Activated CD8-positive, alpha-beta T cell treated with anti-CD3 and anti-CD28 coated beads for 36 hours (primary cell): ENCODE measurements around the gene MEGF10. TPM values are rescaled to one million over a fixed set of nuclear protein-coding genes. Genes with fewer than 3 reads are reported as not detected.

Experiments
- ATAC-seq: fragments of 200-7000 bp; cut with Tn5 transposase; one replicate; pipeline ENCODE4 v1.10.0; 2021; ENCODE audit warnings: mild to moderate bottlenecking, moderate library complexity
- CTCF ChIA-PET: fragments of 350-600 bp; sonication (Branson Sonifier 250); formaldehyde crosslinking; loops from one replicate; lab custom pipeline; 2021; ENCODE audit warnings: antibody characterized with exemption; lab: Charles Lee
- POLR2A ChIA-PET: fragments of 350-600 bp; sonication (Branson Sonifier 250); formaldehyde crosslinking; loops from one replicate; lab custom pipeline; 2021; ENCODE audit warnings: antibody characterized with exemption; lab: Charles Lee
- DNase-seq: peaks from one replicate; pipeline ENCODE4 v3.0.0-alpha.2; 2020
- H3K27ac Mint-ChIP-seq: one replicate; pipeline ENCODE4 v1.8.0; 2021; ENCODE audit warnings: mild to moderate bottlenecking, mixed read lengths
- H3K27me3 Mint-ChIP-seq: one replicate; pipeline ENCODE4 v1.8.0; 2021; ENCODE audit warnings: mixed read lengths
- H3K36me3 Mint-ChIP-seq: one replicate; pipeline ENCODE4 v1.8.0; 2021; ENCODE audit warnings: low read depth, mixed read lengths
- H3K4me1 Mint-ChIP-seq: one replicate; pipeline ENCODE4 v1.8.0; 2021; ENCODE audit warnings: low read depth, mixed read lengths
- H3K4me3 Mint-ChIP-seq: one replicate; pipeline ENCODE4 v1.8.0; 2021; ENCODE audit warnings: mild to moderate bottlenecking, moderate library complexity, mixed read lengths
- H3K9me3 Mint-ChIP-seq: one replicate; pipeline ENCODE4 v1.8.0; 2021; ENCODE audit warnings: mixed read lengths
- intact Hi-C: fragments of 100-400 bp; cut with micrococcal nuclease; formaldehyde crosslinking; loops from one replicate; pipeline ENCODE4 v1.10.0; 2022
- total RNA-seq, 2 experiments: library from RNA; stranded (reverse); gene quantifications; one replicate each; pipeline ENCODE4 v1.2.3, GENCODE V29; 2021
- TF ChIP-seq, protein P1 (sequence below): fragments of 200-600 bp; IDR thresholded peaks from one replicate; pipeline ENCODE4 v1.8.0; 2022; ENCODE audit warnings: antibody characterized with exemption, mild to moderate bottlenecking

MEGF10 gene
- total RNA-seq, 2 experiments from 2014 or later = not detected

DNA sequence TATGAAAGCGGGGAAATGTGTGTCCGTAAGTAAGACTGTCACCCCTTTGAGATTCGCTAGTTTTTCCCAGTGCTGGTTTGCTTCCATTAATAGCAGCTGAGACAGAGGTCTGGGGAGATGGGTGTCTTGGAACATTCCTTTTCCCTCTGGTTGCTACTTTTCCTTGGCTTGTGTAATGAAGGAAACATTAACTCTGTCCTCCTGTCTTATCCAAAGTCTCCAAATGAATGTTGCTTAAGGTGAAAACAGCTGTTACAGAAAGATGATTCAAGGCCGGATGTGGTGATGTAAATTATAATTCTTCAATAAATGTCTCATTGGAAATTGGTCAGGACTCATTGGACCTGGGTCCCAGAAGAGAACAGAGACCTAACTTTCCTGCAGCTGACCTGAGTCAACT is 50.0 kb downstream of the MEGF10 start:
- Mint-ChIP-seq H3K27me3 (peaks cover 7% of the 10 kb centered on the region), H3K27ac (no peak overlapping the region), H3K4me3 (no peak overlapping the region), H3K36me3 (no peaks in the 10 kb centered on the region), H3K9me3 (no peaks in the 10 kb centered on the region), H3K4me1 (no peaks in the 10 kb centered on the region)
- ATAC-seq (no peak), DNase-seq (no peak)
- CTCF ChIA-PET = no interaction called here
- intact Hi-C loops = no loop called here
- TF ChIP-seq, protein P1, sequence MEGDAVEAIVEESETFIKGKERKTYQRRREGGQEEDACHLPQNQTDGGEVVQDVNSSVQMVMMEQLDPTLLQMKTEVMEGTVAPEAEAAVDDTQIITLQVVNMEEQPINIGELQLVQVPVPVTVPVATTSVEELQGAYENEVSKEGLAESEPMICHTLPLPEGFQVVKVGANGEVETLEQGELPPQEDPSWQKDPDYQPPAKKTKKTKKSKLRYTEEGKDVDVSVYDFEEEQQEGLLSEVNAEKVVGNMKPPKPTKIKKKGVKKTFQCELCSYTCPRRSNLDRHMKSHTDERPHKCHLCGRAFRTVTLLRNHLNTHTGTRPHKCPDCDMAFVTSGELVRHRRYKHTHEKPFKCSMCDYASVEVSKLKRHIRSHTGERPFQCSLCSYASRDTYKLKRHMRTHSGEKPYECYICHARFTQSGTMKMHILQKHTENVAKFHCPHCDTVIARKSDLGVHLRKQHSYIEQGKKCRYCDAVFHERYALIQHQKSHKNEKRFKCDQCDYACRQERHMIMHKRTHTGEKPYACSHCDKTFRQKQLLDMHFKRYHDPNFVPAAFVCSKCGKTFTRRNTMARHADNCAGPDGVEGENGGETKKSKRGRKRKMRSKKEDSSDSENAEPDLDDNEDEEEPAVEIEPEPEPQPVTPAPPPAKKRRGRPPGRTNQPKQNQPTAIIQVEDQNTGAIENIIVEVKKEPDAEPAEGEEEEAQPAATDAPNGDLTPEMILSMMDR = no peak
- POLR2A ChIA-PET = no interaction called here

DNA sequence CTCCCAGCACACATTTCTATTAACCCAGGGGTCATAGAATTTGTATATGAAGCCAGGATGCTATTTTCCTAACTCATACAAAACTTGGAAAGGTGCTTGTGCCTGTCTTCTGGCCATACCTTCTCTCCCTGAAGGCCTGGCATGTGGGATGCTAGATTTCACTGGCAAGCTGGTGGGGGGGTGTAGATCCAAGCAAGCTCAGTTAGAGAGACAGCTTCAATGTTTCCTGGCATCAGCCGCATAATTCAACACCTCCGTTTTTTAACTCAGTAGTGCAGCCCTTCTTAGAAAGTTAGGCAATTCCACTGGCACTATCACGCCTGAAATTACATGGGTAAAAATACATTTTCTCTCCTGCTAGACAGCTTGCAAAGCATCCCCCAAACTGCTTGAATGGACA is 51.8 kb downstream of the MEGF10 start:
- Mint-ChIP-seq H3K4me1 (no peaks in the 10 kb centered on the region), H3K27me3 (peaks cover 11% of the 10 kb centered on the region), H3K4me3 (no peak overlapping the region), H3K9me3 (no peaks in the 10 kb centered on the region), H3K36me3 (no peaks in the 10 kb centered on the region), H3K27ac (no peak overlapping the region)
- no peak for DNase-seq
- CTCF ChIA-PET = interaction anchor here (0.6 kb wide), 1 partner anchor 12 kb away, joined by 3 read pairs; no protein-coding TSS in a partner anchor
- intact Hi-C loops = no loop called here
- ATAC-seq = no peak
- TF ChIP-seq, protein P1 = no peak
- POLR2A ChIA-PET = no interaction called here

DNA sequence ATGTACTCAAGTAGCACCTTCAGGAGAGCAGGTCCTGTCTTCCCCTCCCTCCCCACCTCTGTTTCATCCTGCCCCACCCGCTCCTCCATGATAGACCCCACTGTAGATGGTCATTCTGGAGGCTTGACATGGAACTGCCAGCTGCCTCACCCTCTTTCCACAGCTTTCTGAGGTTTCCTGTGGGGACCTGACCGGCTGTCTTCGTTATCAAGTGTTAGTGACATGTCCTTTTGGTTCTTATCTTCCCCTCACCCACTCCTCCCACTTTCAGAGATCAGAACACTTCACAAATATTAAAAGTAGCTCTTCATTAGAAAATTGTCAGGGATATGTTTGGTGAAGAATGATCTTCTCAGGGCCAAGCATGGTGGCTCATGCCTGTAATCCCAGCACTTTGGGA is 52.7 kb downstream of the MEGF10 start:
- TF ChIP-seq, protein P1 = no peak
- Mint-ChIP-seq H3K36me3 (no peaks in the 10 kb centered on the region), H3K27ac (no peak overlapping the region), H3K27me3 (peaks cover 13% of the 10 kb centered on the region), H3K4me1 (no peaks in the 10 kb centered on the region), H3K4me3 (no peak overlapping the region), H3K9me3 (no peaks in the 10 kb centered on the region)
- no peak for ATAC-seq
- ChIA-PET CTCF (no interaction called here), POLR2A (no interaction called here)
- DNase-seq = no peak
- intact Hi-C loops = no loop called here

DNA sequence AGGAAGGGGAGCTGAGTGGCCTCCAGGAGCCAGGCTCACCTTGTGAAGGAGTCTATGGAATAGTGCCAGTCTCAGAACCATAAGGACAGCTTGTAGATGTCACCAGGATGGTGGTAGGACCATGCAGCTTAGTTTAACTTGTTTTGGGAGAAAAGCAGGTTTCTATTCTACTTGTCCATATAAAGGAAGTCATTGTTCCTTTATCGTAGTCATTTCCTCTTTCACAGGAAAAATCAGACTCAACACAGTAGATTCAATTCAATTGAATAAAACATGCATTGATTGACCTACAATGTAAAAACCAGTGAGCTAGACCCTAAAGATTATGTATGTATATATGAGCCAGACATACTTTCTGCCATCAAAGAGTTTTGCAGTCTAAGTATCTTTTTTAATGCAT is 53.3 kb downstream of the MEGF10 start:
- no peaks in the 10 kb centered on the region for H3K9me3 Mint-ChIP-seq
- TF ChIP-seq, protein P1 = no peak
- CTCF ChIA-PET = no interaction called here
- no peak overlapping the region for H3K4me3 Mint-ChIP-seq
- DNase-seq (no peak), ATAC-seq (no peak)
- H3K27me3 Mint-ChIP-seq = peaks cover 11% of the 10 kb centered on the region
- H3K4me1 Mint-ChIP-seq = no peaks in the 10 kb centered on the region
- POLR2A ChIA-PET = interaction anchor here (0.6 kb wide), 1 partner anchor 11 kb away, joined by 3 read pairs; no protein-coding TSS in a partner anchor
- intact Hi-C loops = no loop called here
- H3K36me3 Mint-ChIP-seq = no peaks in the 10 kb centered on the region
- H3K27ac Mint-ChIP-seq = no peak overlapping the region

DNA sequence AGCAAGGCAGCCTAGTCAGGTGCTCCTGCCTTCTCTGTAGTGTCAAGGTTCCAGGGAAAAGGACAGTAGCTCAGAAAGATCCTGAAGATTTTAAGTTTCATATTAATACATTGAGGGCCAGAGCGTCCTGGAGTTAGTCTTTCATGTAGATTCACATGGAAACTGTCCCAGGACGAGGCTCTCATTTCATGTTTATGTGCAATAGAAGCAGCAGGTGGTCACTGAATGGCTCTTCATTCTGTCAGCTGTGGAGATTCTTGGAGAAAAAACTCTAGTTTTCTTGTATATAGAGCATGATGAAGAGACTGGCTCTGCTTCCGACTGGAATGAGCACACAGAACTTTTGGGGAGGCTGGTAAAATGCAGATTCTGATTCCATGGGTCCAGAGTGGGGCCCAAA is 54.3 kb downstream of the MEGF10 start:
- DNase-seq (no peak), ATAC-seq (no peak)
- POLR2A ChIA-PET = no interaction called here
- no peaks in the 10 kb centered on the region for H3K36me3 Mint-ChIP-seq
- TF ChIP-seq, protein P1 = no peak
- H3K27ac Mint-ChIP-seq = no peak overlapping the region
- CTCF ChIA-PET = interaction anchor here (1.2 kb wide), 1 partner anchor 16 kb away, joined by 3 read pairs; no protein-coding TSS in a partner anchor
- intact Hi-C loops = no loop called here
- no peaks in the 10 kb centered on the region for H3K4me1 Mint-ChIP-seq
- H3K9me3 Mint-ChIP-seq = no peaks in the 10 kb centered on the region
- peaks cover 8% of the 10 kb centered on the region for H3K27me3 Mint-ChIP-seq
- no peak overlapping the region for H3K4me3 Mint-ChIP-seq
